ENCODE results near the gene PTGER1.
"Not testable (repeated sequence)": the region's sequence is repeated elsewhere in the genome, so short reads cannot be mapped to it uniquely, and the experiment has no call there.

PTGER1 gene

GRCh38 chr19:14475251-14476073, at the start of gene PTGER1:
Gene PTGER1 (minus strand): TSS chr19:14475354. CDS start chr19:14474320, 1,034 bp downstream.
- DNase-seq (ENCODE audit: low read depth in 2 of 3, low spot score in 1 of 3): peak in 1 of 3 donors; percentile 37

- DNase-seq (ENCODE audit: low read depth in 2 of 3, low spot score in 1 of 3): no peak
These were observed 45.4 kb upstream of the PTGER1 start for GRCh38 chr19:14520543-14520942.

GRCh38 chr19:14519860-14520407, 44.8 kb upstream of the PTGER1 start:
- no peak for DNase-seq (ENCODE audit: low read depth in 2 of 3, low spot score in 1 of 3)

- no peak for DNase-seq (ENCODE audit: low read depth in 2 of 3, low spot score in 1 of 3)
These were observed 44.2 kb upstream of the PTGER1 start for GRCh38 chr19:14519245-14519859.

- DNase-seq (ENCODE audit: low read depth in 2 of 3, low spot score in 1 of 3): peak in 1 of 3 donors; percentile 67
These were observed 42.8 kb upstream of the PTGER1 start, which contains the start of gene DNAJB1 for GRCh38 chr19:14517840-14518505. Gene DNAJB1 (minus strand): TSS chr19:14518397. CDS start chr19:14518349, 48 bp downstream.

GRCh38 chr19:14517446-14517839, 42.3 kb upstream of the PTGER1 start:
- DNase-seq (ENCODE audit: low read depth in 2 of 3, low spot score in 1 of 3): no peak

- no peak for DNase-seq (ENCODE audit: low read depth in 2 of 3, low spot score in 1 of 3)
These were observed 41.7 kb upstream of the PTGER1 start for GRCh38 chr19:14516746-14517438.

- no peak for DNase-seq (ENCODE audit: low read depth in 2 of 3, low spot score in 1 of 3)
These were observed 40.9 kb upstream of the PTGER1 start for GRCh38 chr19:14516048-14516534.

GRCh38 chr19:14515501-14516047, 40.4 kb upstream of the PTGER1 start:
- DNase-seq (ENCODE audit: low read depth in 2 of 3, low spot score in 1 of 3): no peak

GRCh38 chr19:14514215-14514863, 39.2 kb upstream of the PTGER1 start:
- no peak for DNase-seq (ENCODE audit: low read depth in 2 of 3, low spot score in 1 of 3)

GRCh38 chr19:14512406-14512961, 37.3 kb upstream of the PTGER1 start:
- DNase-seq (ENCODE audit: low read depth in 2 of 3, low spot score in 1 of 3): no peak

- DNase-seq (ENCODE audit: low read depth in 2 of 3, low spot score in 1 of 3): no peak
These were observed 36.1 kb upstream of the PTGER1 start for GRCh38 chr19:14511229-14511593.

- DNase-seq (ENCODE audit: low read depth in 2 of 3, low spot score in 1 of 3): no peak
These were observed 35.4 kb upstream of the PTGER1 start for GRCh38 chr19:14510311-14511228.

GRCh38 chr19:14507704-14508542, 32.8 kb upstream of the PTGER1 start:
- no peak for DNase-seq (ENCODE audit: low read depth in 2 of 3, low spot score in 1 of 3)

GRCh38 chr19:14505488-14506239, 30.5 kb upstream of the PTGER1 start:
- DNase-seq (ENCODE audit: low read depth in 2 of 3, low spot score in 1 of 3): peak; percentile 60 to 76 (median 73)

GRCh38 chr19:14504575-14504974, 29.4 kb upstream of the PTGER1 start:
- DNase-seq (ENCODE audit: low read depth in 2 of 3, low spot score in 1 of 3): not testable (repeated sequence)

GRCh38 chr19:14503285-14503684, 28.1 kb upstream of the PTGER1 start:
- DNase-seq (ENCODE audit: low read depth in 2 of 3, low spot score in 1 of 3): no peak
